Testis (tissue), 3 donors: Measurements from ENCODE around the gene SMC1B. TPM values are rescaled to one million over a fixed set of nuclear protein-coding genes. Genes with fewer than 3 reads are reported as not detected.

Experiments used
- DNase-seq: peaks from one replicate; pipeline ENCODE4 v3.0.0-alpha.2; 2019
- H3K27ac ChIP-seq, 2 donors: fragments of 200-600 bp; sonication (generic); one replicate each; pipeline ENCODE4 v1.5.1; 2019
- H3K27me3 ChIP-seq: fragments of 200-600 bp; sonication (generic); one replicate; pipeline ENCODE4 v1.5.1; 2019
- H3K36me3 ChIP-seq: fragments of 200-600 bp; sonication (generic); one replicate; pipeline ENCODE4 v1.5.1; 2017; ENCODE audit warnings: low read depth; ENCODE audit errors: missing control alignments
- H3K4me1 ChIP-seq: fragments of 200-600 bp; sonication (generic); one replicate; pipeline ENCODE4 v1.5.1; 2019
- H3K4me3 ChIP-seq, 2 donors: fragments of 200-600 bp; sonication (generic); one replicate each; pipeline ENCODE4 v1.5.1; 2017 to 2019
- H3K9me3 ChIP-seq: fragments of 200-600 bp; sonication (generic); one replicate; pipeline ENCODE4 v1.5.1; 2017
- POLR2A ChIP-seq: fragments of 450-650 bp; IDR thresholded peaks from one replicate; pipeline ENCODE4 v1.6.1; 2017; ENCODE audit warnings: antibody characterized with exemption, mild to moderate bottlenecking, moderate library complexity
- WGBS, 2 donors: methylation state at CpG; one replicate each; pipeline ENCODE4 v1.1.5; 2018; 5-methylcytosine and 5-hydroxymethylcytosine counted together
- intact Hi-C: fragments of 100-400 bp; cut with DNase I; formaldehyde crosslinking; loops from one replicate; pipeline ENCODE4 v1.15.1; 2023; ENCODE audit warnings: low total_unique reads
- polyA plus RNA-seq: library from polyadenylated mRNA; stranded (reverse); fragments of 350-450 nt; fragmentation: Illumina TruSeq; extraction: RNeasy Lipid Tissue Mini Kit (QIAGEN cat#74804); gene quantifications from one replicate; pipeline ENCODE4 v1.2.3, GENCODE V29; 2014; ENCODE audit warnings: low read depth, low replicate concordance; ENCODE audit not compliant: insufficient read depth
- total RNA-seq, 2 donors: library from RNA; depleted of rRNA; stranded (reverse); fragments of >200 nt; gene quantifications; one replicate each; pipeline ENCODE4 v1.2.3, GENCODE V29; 2016
- TF ChIP-seq, protein P1 (sequence below), 3 experiments: fragments of 450-650 bp in 2 of 3; fragments of 200-600 bp in 1 of 3; sonication (generic) in 1 of 3; IDR thresholded peaks; one replicate each; pipeline ENCODE4 v1.5.1; 2016 to 2019; ENCODE audit warnings: antibody characterized with exemption in 3 of 3, mild to moderate bottlenecking in 2 of 3, moderate library complexity in 1 of 3

Gene SMC1B
- total and polyA plus RNA-seq, 3 donors from 2014 or later, result 10.1 to 46.8 (median 24.7) TPM

DNA sequence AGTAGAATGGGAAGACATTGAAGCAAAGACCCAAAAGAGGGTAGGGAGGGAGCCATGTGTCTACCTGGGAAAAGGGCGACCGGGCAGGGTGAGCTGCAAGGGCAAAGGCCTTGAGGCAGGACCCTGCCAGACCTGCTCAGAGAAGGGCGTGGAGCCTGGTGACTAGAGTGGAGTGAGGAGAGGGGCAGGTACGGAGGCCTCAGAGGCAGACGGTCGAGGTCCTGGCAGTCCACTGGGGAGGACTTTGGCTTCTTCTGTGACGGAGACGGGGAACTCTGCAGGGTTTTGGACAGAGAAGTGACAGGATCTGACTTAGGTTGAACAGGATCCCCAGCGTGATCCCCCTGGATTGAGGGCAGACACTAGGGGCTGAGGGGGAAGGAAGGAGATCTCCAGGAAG lies 13.0 kb upstream of the SMC1B start:
- no peak overlapping the region for H3K4me3 ChIP-seq
- no peaks in the 10 kb centered on the region for H3K27me3 ChIP-seq
- TF ChIP-seq, protein P1, sequence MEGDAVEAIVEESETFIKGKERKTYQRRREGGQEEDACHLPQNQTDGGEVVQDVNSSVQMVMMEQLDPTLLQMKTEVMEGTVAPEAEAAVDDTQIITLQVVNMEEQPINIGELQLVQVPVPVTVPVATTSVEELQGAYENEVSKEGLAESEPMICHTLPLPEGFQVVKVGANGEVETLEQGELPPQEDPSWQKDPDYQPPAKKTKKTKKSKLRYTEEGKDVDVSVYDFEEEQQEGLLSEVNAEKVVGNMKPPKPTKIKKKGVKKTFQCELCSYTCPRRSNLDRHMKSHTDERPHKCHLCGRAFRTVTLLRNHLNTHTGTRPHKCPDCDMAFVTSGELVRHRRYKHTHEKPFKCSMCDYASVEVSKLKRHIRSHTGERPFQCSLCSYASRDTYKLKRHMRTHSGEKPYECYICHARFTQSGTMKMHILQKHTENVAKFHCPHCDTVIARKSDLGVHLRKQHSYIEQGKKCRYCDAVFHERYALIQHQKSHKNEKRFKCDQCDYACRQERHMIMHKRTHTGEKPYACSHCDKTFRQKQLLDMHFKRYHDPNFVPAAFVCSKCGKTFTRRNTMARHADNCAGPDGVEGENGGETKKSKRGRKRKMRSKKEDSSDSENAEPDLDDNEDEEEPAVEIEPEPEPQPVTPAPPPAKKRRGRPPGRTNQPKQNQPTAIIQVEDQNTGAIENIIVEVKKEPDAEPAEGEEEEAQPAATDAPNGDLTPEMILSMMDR (IDR thresholded peaks at IDR 0.05), result no peak
- TF ChIP-seq POLR2A, result no peak
- H3K4me1 ChIP-seq, result no peaks in the 10 kb centered on the region
- H3K36me3 ChIP-seq, result no peaks in the 10 kb centered on the region
- WGBS, 2 donors, result 92 to 96% methylated on average over 9 of the region's 9 CpGs
- intact Hi-C loops, result no loop called here
- H3K27ac ChIP-seq, result no peak overlapping the region
- DNase-seq, result peak; percentile 4
- H3K9me3 ChIP-seq, result no peaks in the 10 kb centered on the region

DNA sequence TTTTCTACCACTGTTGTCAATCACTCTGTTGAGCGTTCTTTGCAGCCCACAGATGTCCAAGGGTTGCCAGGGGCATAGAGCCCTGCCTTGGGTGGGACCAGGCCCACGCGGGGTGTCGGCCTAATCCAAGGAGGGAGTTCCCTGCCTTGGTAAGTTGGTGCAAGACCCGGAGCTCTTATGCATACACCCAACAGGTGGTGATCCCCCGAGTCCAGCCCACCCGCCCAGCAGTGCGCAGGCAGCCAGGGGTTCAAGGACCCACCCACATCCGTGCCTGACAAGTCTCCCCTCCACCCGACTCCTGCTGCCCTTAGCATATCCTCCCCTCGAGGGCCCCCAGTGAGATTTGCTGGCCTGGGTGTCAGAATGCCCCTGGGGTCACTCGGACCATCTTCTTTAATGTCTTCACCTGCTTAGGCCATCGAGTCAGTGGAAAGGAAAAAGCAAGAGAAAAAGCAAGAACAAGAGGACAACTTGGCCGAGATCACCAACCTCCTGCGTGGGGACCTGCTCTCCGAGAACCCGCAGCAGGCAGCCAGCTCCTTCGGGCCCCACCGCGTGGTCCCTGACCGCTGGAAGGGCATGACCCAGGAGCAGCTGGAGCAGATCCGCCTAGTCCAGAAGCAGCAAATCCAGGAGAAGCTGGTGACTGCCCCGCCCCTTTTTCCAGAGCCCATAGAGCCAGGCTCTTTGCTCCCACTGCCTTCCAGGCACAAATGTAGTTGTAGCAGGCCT lies 12.3 kb upstream of the SMC1B start:
- no peaks in the 10 kb centered on the region for H3K27me3 ChIP-seq
- H3K9me3 ChIP-seq, result no peaks in the 10 kb centered on the region
- H3K36me3 ChIP-seq, result no peaks in the 10 kb centered on the region
- no peak overlapping the region for H3K27ac ChIP-seq
- no peaks in the 10 kb centered on the region for H3K4me1 ChIP-seq
- intact Hi-C loops, result no loop called here
- no peak for TF ChIP-seq POLR2A
- TF ChIP-seq, protein P1 (IDR thresholded peaks at IDR 0.05), result no peak
- H3K4me3 ChIP-seq, result no peak overlapping the region
- WGBS, 2 donors, result 92 to 93% methylated on average over 22 to 23 of the region's 23 CpGs
- peak; percentile 8 for DNase-seq

DNA sequence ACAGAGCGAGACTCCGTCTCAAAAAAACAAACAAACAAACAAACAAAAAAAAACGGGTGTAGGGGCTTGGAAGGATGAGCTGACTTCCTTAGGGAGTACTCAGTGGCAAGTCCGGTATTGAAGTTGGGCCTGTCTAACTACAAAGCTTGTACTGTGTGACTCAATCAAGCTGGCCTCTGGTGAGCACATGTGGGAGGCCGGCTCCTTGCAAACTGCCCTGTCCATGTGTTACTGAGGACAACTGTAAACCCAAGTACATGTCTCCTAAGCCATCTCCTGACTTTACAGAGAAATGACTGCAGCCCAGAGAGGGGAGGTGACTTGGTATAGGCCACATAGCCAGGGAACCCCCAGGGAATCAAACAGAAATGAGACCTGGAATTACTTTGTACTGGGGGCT lies 11.7 kb upstream of the SMC1B start:
- Histone ChIP-seq H3K4me3 (no peak overlapping the region), H3K4me1 (no peaks in the 10 kb centered on the region), H3K27me3 (no peaks in the 10 kb centered on the region), H3K9me3 (no peaks in the 10 kb centered on the region), H3K36me3 (no peaks in the 10 kb centered on the region), H3K27ac (no peak overlapping the region)
- WGBS, 2 donors, result 71 to 72% methylated on average over 5 of the region's 5 CpGs
- DNase-seq, result peak; percentile 16
- no peak for TF ChIP-seq POLR2A
- TF ChIP-seq, protein P1 (IDR thresholded peaks at IDR 0.05), result no peak
- intact Hi-C loops, result no loop called here

DNA sequence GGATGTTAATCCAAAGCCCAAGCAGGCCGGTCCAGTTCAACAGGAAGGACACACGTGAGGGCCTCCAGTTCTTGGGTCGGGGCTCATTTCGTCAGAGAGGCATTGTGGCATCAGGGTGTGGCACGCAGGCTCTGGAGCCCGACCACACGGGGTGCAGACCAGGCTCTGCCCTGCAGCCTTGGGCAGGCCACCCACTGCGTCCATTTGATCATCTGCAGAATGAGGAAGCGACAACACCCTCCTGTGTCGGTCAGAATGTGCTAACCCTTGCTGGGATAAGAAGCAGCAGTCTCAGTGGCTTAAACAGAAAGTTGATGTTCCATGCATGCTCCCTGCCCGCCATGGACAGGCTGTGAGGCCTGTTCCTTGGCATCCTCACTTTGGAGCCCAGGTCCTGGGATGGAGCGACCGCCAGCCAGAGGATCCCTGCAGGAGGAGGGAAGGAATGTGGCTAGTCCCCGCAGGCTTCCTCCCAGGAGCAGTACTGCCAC lies 10.9 kb upstream of the SMC1B start:
- no peaks in the 10 kb centered on the region for H3K9me3 ChIP-seq
- no peaks in the 10 kb centered on the region for H3K36me3 ChIP-seq
- H3K4me3 ChIP-seq, result no peak overlapping the region
- WGBS, 2 donors, result 92 to 94% methylated on average over 9 to 14 of the region's 14 CpGs
- peak; percentile 16 for DNase-seq
- no peak overlapping the region for H3K27ac ChIP-seq
- TF ChIP-seq, protein P1 (IDR thresholded peaks at IDR 0.05), result no peak
- no peak for TF ChIP-seq POLR2A
- H3K4me1 ChIP-seq, result no peaks in the 10 kb centered on the region
- no peaks in the 10 kb centered on the region for H3K27me3 ChIP-seq
- intact Hi-C loops, result no loop called here

DNA sequence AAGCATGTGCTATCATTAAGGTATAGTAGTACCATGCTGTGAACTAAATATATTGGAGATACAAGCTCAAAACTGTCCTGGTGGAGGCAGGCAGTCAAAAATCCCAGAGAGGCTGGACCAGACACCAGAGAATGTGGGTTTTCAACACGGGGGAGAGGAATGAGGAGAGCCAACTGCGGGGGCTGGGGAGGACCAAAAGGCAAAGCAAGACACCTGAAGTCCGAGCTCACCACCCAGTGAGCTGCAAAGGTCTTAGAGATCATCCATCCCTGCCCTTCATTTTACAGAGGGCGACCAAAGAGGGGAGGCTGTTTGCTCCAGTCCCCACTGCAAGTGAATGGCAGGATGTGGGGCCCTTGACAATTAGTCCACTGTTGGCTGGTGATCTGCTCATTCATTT lies 10.1 kb upstream of the SMC1B start:
- intact Hi-C loops, result no loop called here

More for the DNA sequence above, 10.1 kb upstream of the SMC1B start:
- no peaks in the 10 kb centered on the region for H3K27me3 ChIP-seq
- no peak for DNase-seq
- no peak overlapping the region for H3K27ac ChIP-seq
- 84 to 89% methylated on average over 4 of the region's 4 CpGs for WGBS, 2 donors
- H3K4me3 ChIP-seq, result no peak overlapping the region
- TF ChIP-seq, protein P1 (IDR thresholded peaks at IDR 0.05), result no peak
- no peak for TF ChIP-seq POLR2A
- H3K4me1 ChIP-seq, result no peaks in the 10 kb centered on the region
- H3K36me3 ChIP-seq, result no peaks in the 10 kb centered on the region
- no peaks in the 10 kb centered on the region for H3K9me3 ChIP-seq
